GM12872 (cell line): ENCODE results near the gene CCDC24.

Experiments used
- TF ChIP-seq, protein P1 (sequence below): IDR thresholded peaks from 3 replicates; pipeline ENCODE4 v1.5.1; 2011; ENCODE audit warnings: low read depth, mild to moderate bottlenecking, low read length, moderate library complexity; ENCODE audit not compliant: insufficient read depth

The CCDC24 gene

DNA sequence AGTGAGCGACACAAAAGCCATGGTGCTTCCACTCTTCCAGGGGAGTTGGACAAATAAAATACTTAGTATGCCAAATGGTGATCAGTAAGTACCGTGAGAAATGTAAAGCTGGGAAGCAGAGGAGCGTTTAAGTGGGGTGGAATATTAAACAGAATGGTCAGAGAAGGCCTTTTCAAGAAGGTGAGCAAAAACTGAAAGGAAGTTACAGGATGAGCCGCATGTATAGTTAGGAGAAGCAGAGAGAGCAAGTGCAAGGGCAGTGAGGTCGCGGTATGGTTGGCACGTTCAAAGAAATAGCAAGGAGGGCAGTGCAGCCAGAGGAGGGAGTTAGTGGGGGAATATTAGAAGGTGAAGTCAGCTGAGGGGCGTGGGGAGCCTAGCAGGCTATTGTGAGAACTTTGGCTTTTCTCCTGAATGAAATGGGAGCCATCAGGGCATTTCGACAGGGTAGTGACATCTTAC, 17.4 kb upstream of the CCDC24 start:
- TF ChIP-seq, protein P1, sequence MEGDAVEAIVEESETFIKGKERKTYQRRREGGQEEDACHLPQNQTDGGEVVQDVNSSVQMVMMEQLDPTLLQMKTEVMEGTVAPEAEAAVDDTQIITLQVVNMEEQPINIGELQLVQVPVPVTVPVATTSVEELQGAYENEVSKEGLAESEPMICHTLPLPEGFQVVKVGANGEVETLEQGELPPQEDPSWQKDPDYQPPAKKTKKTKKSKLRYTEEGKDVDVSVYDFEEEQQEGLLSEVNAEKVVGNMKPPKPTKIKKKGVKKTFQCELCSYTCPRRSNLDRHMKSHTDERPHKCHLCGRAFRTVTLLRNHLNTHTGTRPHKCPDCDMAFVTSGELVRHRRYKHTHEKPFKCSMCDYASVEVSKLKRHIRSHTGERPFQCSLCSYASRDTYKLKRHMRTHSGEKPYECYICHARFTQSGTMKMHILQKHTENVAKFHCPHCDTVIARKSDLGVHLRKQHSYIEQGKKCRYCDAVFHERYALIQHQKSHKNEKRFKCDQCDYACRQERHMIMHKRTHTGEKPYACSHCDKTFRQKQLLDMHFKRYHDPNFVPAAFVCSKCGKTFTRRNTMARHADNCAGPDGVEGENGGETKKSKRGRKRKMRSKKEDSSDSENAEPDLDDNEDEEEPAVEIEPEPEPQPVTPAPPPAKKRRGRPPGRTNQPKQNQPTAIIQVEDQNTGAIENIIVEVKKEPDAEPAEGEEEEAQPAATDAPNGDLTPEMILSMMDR = no peak

DNA sequence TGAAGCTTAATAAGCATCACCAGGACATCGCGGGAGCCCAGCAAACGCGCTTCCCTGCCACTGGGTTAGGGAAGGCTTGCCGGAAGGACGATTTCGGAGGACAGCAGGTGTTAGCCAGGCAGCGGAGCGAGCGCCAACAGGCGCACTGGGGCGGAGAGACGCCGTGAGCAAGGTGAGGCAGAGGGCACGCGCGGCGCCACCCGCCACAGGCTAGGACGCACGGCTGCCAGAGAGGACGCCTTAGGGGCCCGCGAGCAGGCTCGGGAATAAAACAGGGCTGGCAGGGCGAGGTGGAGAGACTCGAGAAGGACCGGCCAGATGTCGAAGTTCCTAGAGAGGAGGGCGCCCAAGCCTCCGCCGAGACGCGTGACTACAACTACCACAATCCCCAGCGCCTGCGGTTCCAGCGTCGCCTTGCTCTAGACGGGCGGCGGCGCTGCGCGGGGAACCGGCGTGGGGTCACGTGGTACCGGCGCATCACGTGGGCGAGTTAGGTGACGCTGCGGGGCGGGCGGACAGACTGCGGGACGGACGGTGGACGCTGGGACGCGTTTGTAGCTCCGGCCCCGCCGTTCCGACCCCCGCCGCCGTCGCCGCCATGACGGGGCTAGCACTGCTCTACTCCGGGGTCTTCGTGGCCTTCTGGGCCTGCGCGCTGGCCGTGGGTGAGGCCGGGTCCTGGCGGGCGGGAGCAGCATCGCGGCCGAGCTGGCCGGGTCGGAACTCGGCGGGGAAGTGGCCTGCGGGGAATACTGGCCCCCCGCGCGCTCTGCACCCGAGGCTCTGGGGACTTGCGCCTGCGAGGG, 16.8 kb upstream of the CCDC24 start, which contains the start of gene ATP6V0B:
Gene ATP6V0B (plus strand): TSS at position 518 of the 806 bp plus-strand sequence. CDS start 81 bp downstream, at position 599.
- TF ChIP-seq, protein P1 = no peak

DNA sequence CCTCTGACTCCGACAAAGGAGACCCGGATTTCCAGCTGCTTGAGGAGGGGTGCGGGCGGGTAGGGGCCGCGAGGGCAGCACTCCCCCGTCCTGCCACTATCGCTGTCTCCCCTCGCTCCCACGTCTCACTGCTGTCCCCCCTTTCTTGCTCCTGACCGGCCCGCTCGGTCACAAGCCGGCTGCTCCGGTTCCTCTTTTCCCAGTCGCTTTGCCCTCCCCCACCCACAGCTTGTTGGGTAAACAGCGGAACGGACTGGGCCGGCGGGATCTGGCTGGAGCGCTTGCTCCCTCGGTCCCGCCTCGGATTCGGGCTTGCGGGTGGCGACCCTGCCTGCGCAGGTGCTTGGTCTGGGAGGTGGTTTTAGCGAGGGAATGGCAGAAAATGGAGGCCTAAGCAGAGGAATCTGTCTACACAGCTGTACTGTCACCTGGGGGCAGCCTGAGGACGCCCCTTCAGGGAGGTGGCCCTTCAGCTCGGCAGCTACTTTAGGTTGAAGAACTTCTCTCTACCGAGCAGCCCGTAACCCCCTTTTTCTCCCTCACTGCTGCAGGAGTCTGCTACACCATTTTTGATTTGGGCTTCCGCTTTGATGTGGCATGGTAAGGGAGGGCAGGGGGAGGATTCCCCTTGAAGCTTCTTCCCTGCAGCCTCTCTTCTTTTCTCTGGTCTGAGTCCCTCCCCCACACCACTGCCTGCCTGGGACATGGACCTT, 16.0 kb upstream of the CCDC24 start:
- TF ChIP-seq, protein P1 = no peak

DNA sequence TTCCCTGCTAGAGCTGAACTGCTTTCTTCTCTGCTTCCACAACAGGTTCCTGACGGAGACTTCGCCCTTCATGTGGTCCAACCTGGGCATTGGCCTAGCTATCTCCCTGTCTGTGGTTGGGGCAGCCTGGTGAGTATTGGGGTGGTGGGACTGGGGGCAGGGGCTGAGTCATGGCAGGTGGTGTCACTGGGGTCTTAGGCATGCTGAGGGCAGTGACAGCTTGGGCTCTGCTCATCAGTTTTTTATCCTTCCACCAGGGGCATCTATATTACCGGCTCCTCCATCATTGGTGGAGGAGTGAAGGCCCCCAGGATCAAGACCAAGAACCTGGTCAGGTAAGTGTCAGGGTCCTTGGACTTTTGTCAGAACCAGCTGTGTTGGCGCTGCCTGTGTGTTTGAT, 15.4 kb upstream of the CCDC24 start:
- TF ChIP-seq, protein P1 = peak; percentile 15; the same call in 1 of the 3 replicates

DNA sequence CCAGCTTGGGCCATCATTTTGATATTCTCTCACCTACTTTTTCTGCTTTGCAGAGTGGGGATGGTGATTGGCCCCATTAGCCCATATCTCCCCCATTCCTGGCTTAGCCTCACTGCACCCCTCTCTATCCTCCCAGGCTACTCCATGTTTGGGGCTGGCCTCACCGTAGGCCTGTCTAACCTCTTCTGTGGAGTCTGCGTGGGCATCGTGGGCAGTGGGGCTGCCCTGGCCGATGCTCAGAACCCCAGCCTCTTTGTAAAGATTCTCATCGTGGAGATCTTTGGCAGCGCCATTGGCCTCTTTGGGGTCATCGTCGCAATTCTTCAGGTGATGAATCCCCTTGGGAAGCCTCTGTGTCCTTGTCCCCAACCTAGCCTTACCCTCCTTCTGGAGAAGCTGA, 14.5 kb upstream of the CCDC24 start:
- TF ChIP-seq, protein P1 = no peak

DNA sequence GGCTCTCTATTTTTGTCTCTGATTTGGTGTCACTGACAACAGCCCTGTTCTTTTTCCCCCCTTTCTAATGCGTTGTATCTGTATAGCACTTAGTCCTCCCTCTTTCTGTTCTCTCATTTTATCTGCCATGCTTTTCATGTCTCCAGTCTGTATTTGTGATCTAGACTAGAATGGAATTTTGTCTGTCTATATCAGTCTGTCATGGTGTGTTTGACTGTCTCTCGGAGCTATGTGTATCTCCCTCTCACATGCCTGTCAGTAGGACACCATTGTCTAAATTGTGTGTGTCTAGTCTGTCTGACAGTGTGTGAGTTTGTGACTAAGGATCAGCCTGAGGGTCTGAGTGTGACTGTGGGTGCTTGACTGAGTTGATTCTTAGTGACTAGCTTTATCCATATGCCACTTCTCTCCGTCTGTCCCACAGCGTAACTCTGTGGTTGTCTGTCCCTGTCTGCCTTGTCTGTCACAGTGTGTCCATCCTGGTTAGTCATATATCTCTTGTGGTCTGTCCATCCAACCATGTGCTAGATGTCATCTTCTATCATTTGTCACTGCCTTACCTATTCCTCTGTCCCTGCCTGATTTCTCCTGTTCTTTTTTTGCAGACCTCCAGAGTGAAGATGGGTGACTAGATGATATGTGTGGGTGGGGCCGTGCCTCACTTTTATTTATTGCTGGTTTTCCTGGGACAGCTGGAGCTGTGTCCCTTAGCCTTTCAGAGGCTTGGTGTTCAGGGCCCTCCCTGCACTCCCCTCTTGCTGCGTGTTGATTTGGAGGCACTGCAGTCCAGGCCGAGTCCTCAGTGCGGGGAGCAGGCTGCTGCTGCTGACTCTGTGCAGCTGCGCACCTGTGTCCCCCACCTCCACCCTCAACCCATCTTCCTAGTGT, 13.8 kb upstream of the CCDC24 start:
- TF ChIP-seq, protein P1 = no peak

DNA sequence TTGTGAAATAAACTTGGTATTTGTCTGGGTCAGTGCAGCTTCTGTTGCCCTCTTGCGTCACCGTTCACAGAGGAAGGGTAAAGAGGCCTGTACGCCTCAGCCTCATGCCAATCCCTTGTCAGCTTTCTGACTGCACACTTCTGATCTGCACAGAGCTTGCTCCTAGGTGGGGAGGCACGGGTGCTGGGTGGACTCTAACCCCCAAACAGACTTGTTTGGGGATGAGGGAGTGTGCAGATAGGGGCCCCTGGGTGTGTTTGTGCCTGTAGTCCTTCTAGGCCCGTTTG, 13.2 kb upstream of the CCDC24 start:
- TF ChIP-seq, protein P1 = no peak
